Cerebellar nuclear complex (tissue), 1 donor: ENCODE measurements around the gene TGIF2.
A peak's percentile ranks its signal among the peaks of the same experiment; 100 is the strongest.
"Not testable (repeated sequence)": the region's sequence is repeated elsewhere in the genome, so short reads cannot be mapped to it uniquely, and the experiment has no call there.

ENCODE experiments used
- DNase-seq, 2 experiments: peaks; one replicate each; lab custom pipeline; 2025; lab: John Stamatoyannopoulos, UW

Gene TGIF2

GRCh38 chr20:36578356-36579041 lies 5.1 kb downstream of the TGIF2 start:
- no peak for DNase-seq

GRCh38 chr20:36579996-36580545 lies 6.7 kb downstream of the TGIF2 start:
- no peak for DNase-seq

GRCh38 chr20:36582322-36582721 lies 8.9 kb downstream of the TGIF2 start:
- DNase-seq, result no peak

DNA sequence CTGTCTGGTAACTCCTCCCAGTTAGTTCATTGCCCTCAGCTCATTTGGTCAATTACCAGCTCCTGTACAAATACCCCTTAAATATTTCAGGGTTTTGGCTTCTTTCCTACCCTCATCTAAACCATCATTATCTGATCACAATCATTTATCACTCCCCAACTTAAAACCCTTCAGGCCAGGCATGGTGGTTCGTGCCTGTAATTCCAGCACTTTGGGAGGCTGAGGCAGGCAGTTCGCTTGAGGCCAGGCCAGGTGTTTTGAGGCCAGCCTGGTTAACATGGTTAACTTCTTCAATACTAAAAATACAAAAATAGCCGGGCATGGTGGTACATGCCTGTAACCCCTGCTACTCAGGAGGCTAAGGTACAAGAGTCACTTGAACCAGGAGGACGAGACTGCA lies 9.4 kb downstream of the TGIF2 start:
- DNase-seq, result no peak

DNA sequence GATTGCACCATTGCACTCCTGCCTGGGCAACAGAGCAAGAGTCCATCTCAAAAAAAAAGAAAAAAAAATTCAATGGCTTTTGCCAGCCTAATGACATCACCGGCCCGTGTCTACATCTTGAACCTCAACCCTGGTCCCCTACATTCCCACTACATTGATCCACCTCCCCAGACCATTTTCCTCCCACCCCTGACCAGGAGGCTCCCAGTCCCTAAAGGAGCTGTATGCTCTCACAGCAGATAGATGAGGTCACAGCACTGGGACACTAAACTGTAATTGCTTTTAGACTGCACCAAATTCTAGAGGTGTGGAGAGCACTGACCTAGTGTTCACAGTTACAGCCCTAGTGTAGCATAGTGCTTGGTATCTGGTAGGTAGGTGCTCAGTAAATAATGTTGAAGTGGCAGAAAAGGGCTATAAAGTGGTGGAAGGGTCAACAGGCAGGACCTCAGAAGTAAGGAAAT lies 10.7 kb downstream of the TGIF2 start:
- DNase-seq, result no peak

- no peak for DNase-seq
Observed at GRCh38 chr20:36585410-36586125, 12.2 kb downstream of the TGIF2 start.

GRCh38 chr20:36587388-36588070 lies 14.1 kb downstream of the TGIF2 start:
- no peak for DNase-seq

GRCh38 chr20:36591281-36591680 lies 17.9 kb downstream of the TGIF2 start:
- DNase-seq, result no peak

DNA sequence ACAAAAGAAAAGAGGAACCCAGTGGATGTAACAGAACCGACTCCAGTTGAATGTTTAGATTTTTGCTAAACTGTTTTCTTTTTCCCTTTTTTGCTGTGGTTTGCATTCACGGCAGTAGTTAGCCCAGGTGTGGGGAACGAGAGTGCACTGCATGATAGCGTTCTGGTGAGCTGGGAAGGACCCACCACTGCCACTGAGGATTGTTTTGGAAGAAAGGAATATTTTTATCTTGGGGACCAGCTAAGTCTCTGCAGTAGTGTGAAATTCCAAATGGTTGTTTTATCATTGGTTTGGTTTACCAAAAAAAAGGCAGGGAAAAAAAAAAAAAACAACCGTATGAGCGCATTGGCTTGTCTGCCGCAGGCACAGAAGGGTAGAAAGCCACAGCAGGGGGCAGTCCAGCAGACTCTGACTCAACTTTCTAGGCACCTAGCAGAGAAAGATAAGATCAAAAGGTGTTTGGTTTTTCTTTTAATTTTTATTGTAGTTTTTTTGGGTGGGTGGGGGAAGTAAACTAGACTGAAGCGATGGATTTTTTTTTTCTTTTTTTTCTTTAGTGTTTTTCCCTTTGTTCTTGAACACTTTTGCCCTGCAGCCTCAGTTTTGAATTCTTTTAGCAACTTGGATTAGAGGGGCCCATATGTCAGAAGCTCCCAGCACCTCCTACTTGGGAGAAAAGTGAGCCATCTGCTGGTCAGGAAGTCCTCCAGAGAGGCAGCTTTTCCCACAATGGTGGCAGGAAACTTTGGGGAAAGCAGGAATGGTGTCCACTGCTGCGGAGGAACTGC lies 18.7 kb downstream of the TGIF2 start:
- DNase-seq, result no peak

DNA sequence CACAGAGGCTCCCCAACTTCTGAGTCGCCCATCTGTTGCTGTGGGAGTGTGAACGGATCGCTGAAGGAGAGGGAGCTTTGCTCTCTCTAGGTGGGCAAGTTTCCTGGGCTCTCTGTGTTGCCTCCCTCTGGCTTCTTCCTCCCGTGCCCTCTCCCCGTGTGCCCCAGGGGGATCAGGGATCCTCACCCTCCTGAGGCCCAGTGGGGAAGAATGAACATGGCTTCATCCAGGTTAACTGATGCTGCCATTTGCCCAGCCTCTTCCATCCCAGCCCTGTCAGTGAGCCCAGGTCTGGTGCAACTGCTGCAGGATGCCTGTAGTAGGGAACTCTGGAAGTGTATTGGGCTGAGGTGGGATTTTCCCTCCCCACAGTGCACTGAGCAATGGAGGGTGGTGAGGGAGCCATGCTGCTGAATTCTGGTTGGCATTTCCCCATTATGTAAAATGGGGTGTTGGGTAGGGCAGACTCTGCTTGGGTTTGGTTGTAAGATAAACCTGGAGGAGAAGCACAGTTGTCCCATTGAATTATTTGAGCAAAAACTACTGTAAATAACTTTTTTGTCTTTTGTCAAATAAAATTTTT lies 20.0 kb downstream of the TGIF2 start:
- DNase-seq, result no peak

DNA sequence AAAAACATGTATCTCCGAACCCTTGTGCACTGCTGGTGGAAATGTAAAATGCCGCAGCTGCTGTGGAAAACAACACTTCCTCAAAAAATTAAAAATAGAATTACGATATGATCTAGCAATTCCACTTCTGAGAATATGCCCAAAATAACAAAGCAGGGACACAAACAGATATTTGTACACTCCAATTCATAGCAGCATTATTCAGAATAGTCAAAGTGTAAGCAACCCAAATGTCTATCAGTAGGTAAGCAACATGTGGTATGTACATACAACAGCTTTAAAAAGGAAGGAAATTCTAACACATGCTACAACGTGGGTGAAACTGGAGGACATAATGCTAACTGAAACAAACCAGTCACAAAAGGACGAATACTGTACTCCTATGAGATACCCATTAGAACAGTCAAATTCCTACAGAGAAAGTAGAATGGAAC lies 26.5 kb downstream of the TGIF2 start:
- no peak for DNase-seq

GRCh38 chr20:36601540-36601939 lies 28.1 kb downstream of the TGIF2 start:
- no peak for DNase-seq

DNA sequence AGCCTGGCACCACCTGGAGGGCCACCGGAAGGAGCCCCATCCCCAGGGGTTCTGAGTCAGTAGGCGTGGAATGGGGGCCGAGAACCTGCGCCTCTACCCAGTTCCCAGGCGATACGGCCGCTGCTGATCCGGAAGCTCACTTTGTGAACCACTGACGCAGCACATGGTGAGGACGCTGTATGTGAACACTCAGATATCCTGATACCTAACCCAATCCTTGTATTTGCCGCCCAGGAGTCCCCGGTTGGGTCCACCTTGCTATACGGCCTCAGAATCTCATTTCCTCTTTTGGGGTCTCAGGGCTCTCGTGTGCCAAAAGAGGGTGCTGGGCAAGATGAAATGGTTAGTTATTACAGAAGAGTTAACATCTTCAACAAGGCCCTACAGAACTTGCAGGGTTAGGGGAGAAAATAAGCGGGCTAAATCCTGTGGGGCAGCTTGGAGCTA lies 31.6 kb downstream of the TGIF2 start:
- no peak for DNase-seq

GRCh38 chr20:36605399-36606157 lies 32.2 kb downstream of the TGIF2 start, which contains the start of gene RAB5IF:
RAB5IF (plus strand) TSS chr20:36605779; CDS start chr20:36605952, 173 bp downstream.
- peak; percentile 81 to 87 for DNase-seq

GRCh38 chr20:36606158-36607066 lies 33.0 kb downstream of the TGIF2 start:
- no peak for DNase-seq

DNA sequence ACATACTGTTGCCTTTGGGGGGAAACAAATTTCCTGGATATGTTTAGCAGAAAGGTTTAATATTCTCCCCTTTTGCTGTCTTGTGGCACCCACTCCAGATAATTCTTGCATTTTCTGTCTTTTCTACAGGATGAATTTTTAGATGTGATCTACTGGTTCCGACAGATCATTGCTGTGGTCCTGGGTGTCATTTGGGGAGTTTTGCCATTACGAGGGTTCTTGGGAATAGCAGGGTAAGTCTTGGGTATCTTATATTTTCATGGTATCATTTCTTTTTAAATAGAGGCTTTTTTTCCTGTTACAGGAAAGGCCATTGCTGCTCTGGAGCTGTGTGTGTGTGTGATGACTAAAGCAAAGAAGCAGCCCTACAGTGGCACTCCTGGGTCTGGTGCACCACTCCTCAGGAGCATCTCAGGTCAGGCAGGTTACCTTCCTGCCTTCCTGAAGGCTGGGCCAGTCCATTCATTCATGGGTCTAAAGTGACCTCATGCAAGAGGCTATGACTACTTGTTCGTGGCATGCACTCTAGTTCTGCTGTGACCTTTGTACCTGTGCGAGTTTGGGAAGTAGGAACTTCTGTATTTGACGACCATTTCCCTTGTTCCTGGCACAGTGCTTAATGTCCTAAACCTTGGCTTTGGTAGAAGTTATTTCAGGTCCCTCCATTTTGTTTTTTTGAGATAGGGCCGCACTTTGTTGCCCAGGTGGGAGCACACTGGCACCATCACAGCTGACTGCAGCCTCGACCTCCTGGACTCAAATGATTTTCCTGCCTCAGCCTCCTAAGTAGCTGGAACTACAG lies 34.4 kb downstream of the TGIF2 start:
- no peak for DNase-seq

DNA sequence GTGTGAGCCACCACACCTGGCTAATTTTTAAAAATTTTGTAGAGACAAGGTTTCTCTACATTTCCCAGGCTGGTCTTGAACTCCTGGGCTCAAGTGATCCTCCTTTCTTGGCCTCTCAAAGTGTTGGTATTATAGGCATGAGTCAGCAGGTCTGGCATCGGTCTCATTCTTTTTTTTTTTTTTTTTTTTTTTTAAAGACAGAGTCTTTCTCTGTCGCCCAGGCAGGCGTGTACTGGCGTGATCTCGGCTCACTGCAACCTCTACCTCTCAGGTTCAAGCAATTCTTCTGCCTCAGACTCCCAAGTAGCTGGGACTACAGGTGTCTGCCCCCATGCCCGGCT lies 35.0 kb downstream of the TGIF2 start:
- DNase-seq, result not testable (repeated sequence)

GRCh38 chr20:36611625-36612024 lies 38.2 kb downstream of the TGIF2 start:
- no peak for DNase-seq

DNA sequence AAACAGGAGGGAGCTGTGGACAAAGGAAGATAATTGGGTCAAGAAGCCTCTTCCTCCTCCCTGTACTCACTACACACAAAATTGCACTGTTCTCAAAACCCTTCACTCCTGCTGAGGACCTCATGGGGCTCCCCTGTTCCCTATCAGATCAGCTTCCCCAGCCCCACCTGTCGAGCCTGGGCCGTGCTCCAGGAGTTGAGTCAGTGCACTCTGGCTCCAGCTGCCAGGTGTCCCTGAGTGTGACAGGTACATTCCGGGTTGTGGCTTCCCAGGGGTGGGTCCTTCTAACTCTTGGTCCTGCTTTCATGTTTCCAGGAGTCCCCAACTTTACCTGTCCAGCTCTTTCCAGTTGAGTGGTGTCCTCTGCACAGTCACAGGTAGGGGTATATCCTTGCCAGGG lies 40.6 kb downstream of the TGIF2 start:
- no peak for DNase-seq
